Spinal cord (tissue), 10 donors: ENCODE measurements around the gene CTIF. TPM values are rescaled to one million over a fixed set of nuclear protein-coding genes. Genes with fewer than 3 reads are reported as not detected.

Experiments used
- DNase-seq, 6 donors: peaks; one replicate each; pipeline versions ENCODE4 v3.0.0 to v3.0.0-alpha.2; 2013 to 2015; ENCODE audit warnings: low spot score in 6 of 6, low read depth in 4 of 6
- H3K27ac ChIP-seq: one replicate; pipeline ENCODE4 v1.5.1; 2013; ENCODE audit warnings: low read depth, low read length, control low read depth
- H3K27me3 ChIP-seq: one replicate; pipeline ENCODE4 v1.6.1; 2013; ENCODE audit warnings: low read length; ENCODE audit not compliant: control insufficient read depth, insufficient read depth
- H3K36me3 ChIP-seq: one replicate; pipeline ENCODE4 v1.6.1; 2013; ENCODE audit warnings: low read length; ENCODE audit not compliant: control insufficient read depth, insufficient read depth
- H3K4me1 ChIP-seq: one replicate; pipeline ENCODE4 v1.6.1; 2013; ENCODE audit warnings: low read length; ENCODE audit not compliant: control insufficient read depth, insufficient read depth
- H3K4me3 ChIP-seq: one replicate; pipeline ENCODE4 v1.5.1; 2013; ENCODE audit warnings: low read depth, low read length, control low read depth
- H3K9me3 ChIP-seq: one replicate; pipeline ENCODE4 v1.6.1; 2013; ENCODE audit warnings: low read length; ENCODE audit not compliant: control insufficient read depth, insufficient read depth
- WGBS: methylation state at CpG from one replicate; pipeline ENCODE4 v1.1.5; 2013; ENCODE audit warnings: missing lambda C conversion rate; ENCODE audit not compliant: insufficient coverage; 5-methylcytosine and 5-hydroxymethylcytosine counted together
- polyA plus RNA-seq, 2 donors: library from polyadenylated mRNA; unstranded; fragments of 120-200 nt; gene quantifications; one replicate each; pipeline ENCODE4 v1.2.1, GENCODE V29; 2013; ENCODE audit not compliant: insufficient read length in 2 of 2
- total RNA-seq, 2 donors: library from RNA; depleted of rRNA in 1 of 2; stranded (reverse); fragments of 120-200 nt in 1 of 2; fragments of >200 nt in 1 of 2; gene quantifications; one replicate each; pipeline versions ENCODE4 v1.2.3 to v1.2.4, GENCODE V29; 2013 to 2014
- donor health status: healthy.

The CTIF gene
- total and polyA plus RNA-seq, 4 donors: 32.5 to 106 (median 72.6) TPM

GRCh38 chr18:48829443-48830149 is 290.8 kb downstream of the CTIF start:
- H3K27ac ChIP-seq: peak overlapping the region; percentile 35
- no peaks in the 10 kb centered on the region for H3K9me3 ChIP-seq
- WGBS: 72% methylated on average over 10 of the region's 13 CpGs
- no peak overlapping the region for H3K4me3 ChIP-seq
- peaks cover 62% of the 10 kb centered on the region for H3K4me1 ChIP-seq
- peaks cover 21% of the 10 kb centered on the region for H3K36me3 ChIP-seq
- no peaks in the 10 kb centered on the region for H3K27me3 ChIP-seq
- DNase-seq: no peak

GRCh38 chr18:48831113-48831759 is 292.4 kb downstream of the CTIF start:
- H3K4me3 ChIP-seq: no peak overlapping the region
- WGBS: no CpG with 5 or more reads among the region's 9 CpGs
- peaks cover 62% of the 10 kb centered on the region for H3K4me1 ChIP-seq
- H3K36me3 ChIP-seq: peaks cover 19% of the 10 kb centered on the region
- H3K9me3 ChIP-seq: no peaks in the 10 kb centered on the region
- no peaks in the 10 kb centered on the region for H3K27me3 ChIP-seq
- no peak overlapping the region for H3K27ac ChIP-seq
- no peak for DNase-seq

- no peak for DNase-seq
- WGBS: 94% methylated on average over 3 of the region's 6 CpGs
- H3K27me3 ChIP-seq: no peaks in the 10 kb centered on the region
Measured at GRCh38 chr18:48831802-48832201, 293.0 kb downstream of the CTIF start.

GRCh38 chr18:48832938-48833700 is 294.3 kb downstream of the CTIF start:
- WGBS: 75% methylated on average over 8 of the region's 16 CpGs
- DNase-seq: no peak
- no peak overlapping the region for H3K27ac ChIP-seq
- H3K36me3 ChIP-seq: peaks cover 22% of the 10 kb centered on the region
- no peaks in the 10 kb centered on the region for H3K9me3 ChIP-seq
- no peak overlapping the region for H3K4me3 ChIP-seq
- peaks cover 61% of the 10 kb centered on the region for H3K4me1 ChIP-seq
- H3K27me3 ChIP-seq: no peaks in the 10 kb centered on the region

More at GRCh38 chr18:48831802-48832201, 293.0 kb downstream of the CTIF start:
- H3K36me3 ChIP-seq: peaks cover 20% of the 10 kb centered on the region
- no peaks in the 10 kb centered on the region for H3K9me3 ChIP-seq
- peaks cover 65% of the 10 kb centered on the region for H3K4me1 ChIP-seq
- H3K4me3 ChIP-seq: no peak overlapping the region
- no peak overlapping the region for H3K27ac ChIP-seq

- H3K9me3 ChIP-seq: no peaks in the 10 kb centered on the region
- WGBS: 78% methylated on average over 5 of the region's 13 CpGs
- peaks cover 57% of the 10 kb centered on the region for H3K4me1 ChIP-seq
- peak in 1 of 6 donors; percentile 65 for DNase-seq
- no peak overlapping the region for H3K27ac ChIP-seq
- no peak overlapping the region for H3K4me3 ChIP-seq
- peaks cover 22% of the 10 kb centered on the region for H3K36me3 ChIP-seq
- no peaks in the 10 kb centered on the region for H3K27me3 ChIP-seq
Measured at GRCh38 chr18:48833701-48834412, 295.0 kb downstream of the CTIF start.

- Histone ChIP-seq H3K4me3 (no peak overlapping the region), H3K27me3 (no peaks in the 10 kb centered on the region), H3K27ac (no peak overlapping the region), H3K9me3 (no peaks in the 10 kb centered on the region), H3K36me3 (peaks cover 23% of the 10 kb centered on the region), H3K4me1 (peaks cover 55% of the 10 kb centered on the region)
- peak in 1 of 6 donors; percentile 40 for DNase-seq
- 68% methylated on average over 18 of the region's 18 CpGs for WGBS
Measured at GRCh38 chr18:48834413-48835031, 295.7 kb downstream of the CTIF start.

GRCh38 chr18:48835119-48835518 is 296.3 kb downstream of the CTIF start:
- Histone ChIP-seq H3K27ac (no peak overlapping the region), H3K36me3 (peaks cover 22% of the 10 kb centered on the region), H3K9me3 (no peaks in the 10 kb centered on the region), H3K4me1 (peaks cover 54% of the 10 kb centered on the region), H3K27me3 (no peaks in the 10 kb centered on the region), H3K4me3 (no peak overlapping the region)
- no peak for DNase-seq
- 56% methylated on average over 2 of the region's 3 CpGs for WGBS

GRCh38 chr18:48835745-48836170 is 296.9 kb downstream of the CTIF start:
- Histone ChIP-seq H3K27ac (no peak overlapping the region), H3K27me3 (no peaks in the 10 kb centered on the region), H3K4me3 (no peak overlapping the region), H3K9me3 (no peaks in the 10 kb centered on the region), H3K4me1 (peaks cover 59% of the 10 kb centered on the region), H3K36me3 (peaks cover 22% of the 10 kb centered on the region)
- WGBS: 36% methylated on average over 2 of the region's 3 CpGs
- no peak for DNase-seq
